CD8-positive, alpha-beta memory T cell (primary cell): ENCODE measurements around the gene STAG1. TPM values are rescaled to one million over a fixed set of nuclear protein-coding genes. Genes with fewer than 3 reads are reported as not detected.

ENCODE experiments used
- CTCF ChIA-PET: fragments of 350-600 bp; sonication (Branson Sonifier 250); formaldehyde crosslinking; loops from one replicate; lab custom pipeline; 2021; ENCODE audit warnings: antibody characterized with exemption; lab: Charles Lee
- POLR2A ChIA-PET: fragments of 350-600 bp; sonication (Branson Sonifier 250); formaldehyde crosslinking; loops from one replicate; lab custom pipeline; 2021; ENCODE audit warnings: antibody characterized with exemption; lab: Charles Lee
- DNase-seq, 5 donors: peaks; one replicate each; pipeline versions ENCODE4 v3.0.0 to v3.0.0-alpha.2; 2020 to 2022; ENCODE audit warnings: mixed read lengths in 1 of 5
- H3K27ac ChIP-seq: one replicate; pipeline ENCODE4 v1.7.0; 2013; ENCODE audit warnings: low read depth, mild to moderate bottlenecking, low read length, moderate library complexity
- H3K27me3 ChIP-seq: 2 replicates; pipeline ENCODE4 v1.7.0; 2013; ENCODE audit warnings: low read length, mild to moderate bottlenecking; ENCODE audit not compliant: insufficient read depth, poor library complexity, severe bottlenecking
- H3K36me3 ChIP-seq: 2 replicates; pipeline ENCODE4 v1.7.0; 2013; ENCODE audit warnings: mild to moderate bottlenecking, low read length, moderate library complexity; ENCODE audit not compliant: insufficient read depth
- H3K4me1 ChIP-seq: 2 replicates; pipeline ENCODE4 v1.7.0; 2013; ENCODE audit warnings: mild to moderate bottlenecking, low read length, moderate library complexity; ENCODE audit not compliant: insufficient read depth
- H3K4me3 ChIP-seq: 2 replicates; pipeline ENCODE4 v1.7.0; 2013; ENCODE audit warnings: mild to moderate bottlenecking, low read length
- H3K9me3 ChIP-seq: 2 replicates; pipeline ENCODE4 v1.7.0; 2013; ENCODE audit warnings: mild to moderate bottlenecking, low read length
- H3K27ac Mint-ChIP-seq, 8 donors: one replicate each; pipeline ENCODE4 v1.8.0; 2020 to 2021; ENCODE audit warnings: mixed read lengths in 8 of 8, mild to moderate bottlenecking in 6 of 8, inconsistent platforms in 3 of 8, moderate library complexity in 3 of 8
- H3K27me3 Mint-ChIP-seq, 2 donors: one replicate each; pipeline ENCODE4 v1.8.0; 2020 to 2021; ENCODE audit warnings: mixed read lengths in 2 of 2, mild to moderate bottlenecking in 1 of 2, moderate library complexity in 1 of 2
- H3K36me3 Mint-ChIP-seq, 3 donors: one replicate each; pipeline ENCODE4 v1.8.0; 2020 to 2021; ENCODE audit warnings: mixed read lengths in 3 of 3, inconsistent platforms in 1 of 3, mild to moderate bottlenecking in 1 of 3
- H3K4me1 Mint-ChIP-seq, 3 donors: one replicate each; pipeline ENCODE4 v1.8.0; 2020 to 2021; ENCODE audit warnings: mixed read lengths in 3 of 3, inconsistent platforms in 1 of 3, mild to moderate bottlenecking in 1 of 3
- H3K4me3 Mint-ChIP-seq, 7 donors: one replicate each; pipeline ENCODE4 v1.8.0; 2020 to 2021; ENCODE audit warnings: mixed read lengths in 7 of 7, mild to moderate bottlenecking in 6 of 7, moderate library complexity in 4 of 7, inconsistent platforms in 2 of 7
- H3K9me3 Mint-ChIP-seq, 5 donors: one replicate each; pipeline ENCODE4 v1.8.0; 2020 to 2022; ENCODE audit warnings: mixed read lengths in 5 of 5, mild to moderate bottlenecking in 3 of 5, moderate library complexity in 2 of 5, inconsistent platforms in 1 of 5
- polyA plus RNA-seq: library from polyadenylated mRNA; unstranded; fragments of 300-500 nt; fragmentation: Illumina TruSeq; gene quantifications from one replicate; pipeline ENCODE4 v1.2.3, GENCODE V29; 2021
- total RNA-seq, 2 experiments: library from RNA; stranded (reverse); gene quantifications; one replicate each; pipeline ENCODE4 v1.2.3, GENCODE V29; 2021

The STAG1 gene
- total and polyA plus RNA-seq, 3 experiments from 2014 or later = 19.0 to 61.4 (median 58.5) TPM

DNA sequence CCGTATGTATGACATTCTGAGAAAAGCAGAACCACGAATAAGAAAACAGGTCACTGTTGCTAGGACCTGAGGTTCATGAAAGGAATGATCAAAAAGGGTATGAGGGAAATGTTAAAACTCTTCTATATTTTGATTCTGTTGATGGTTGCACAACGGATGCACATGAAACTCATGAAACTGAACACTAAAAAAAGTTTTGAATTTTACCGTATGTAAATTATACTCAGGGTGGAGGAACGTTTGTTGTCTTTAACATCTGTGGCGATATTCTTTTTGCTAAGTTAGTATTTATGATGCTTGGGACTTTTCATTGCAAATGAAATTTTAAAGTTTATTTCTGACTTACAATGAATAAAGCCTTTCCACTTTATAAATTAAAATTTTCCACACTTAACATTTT is 55.4 kb downstream of the STAG1 start:
- no peaks in the 10 kb centered on the region for H3K36me3 ChIP-seq
- peaks cover 24% of the 10 kb centered on the region for H3K9me3 ChIP-seq
- H3K27ac ChIP-seq = no peak overlapping the region
- Mint-ChIP-seq H3K27ac (no peak overlapping the region), H3K36me3 (peaks cover 16 to 67% (median 52%) of the 10 kb centered on the region in 3 donors), H3K4me3 (no peak overlapping the region), H3K4me1 (peaks cover 59 to 84% (median 81%) of the 10 kb centered on the region in 3 donors), H3K27me3 (no peaks in the 10 kb centered on the region), H3K9me3 (peaks cover 21 to 54% (median 47%) of the 10 kb centered on the region in 5 donors)
- peaks cover 26% of the 10 kb centered on the region for H3K4me1 ChIP-seq
- ChIA-PET CTCF (interaction anchor here (3.6 kb wide), 1 partner anchor 55 kb away, joined by 16 read pairs; the partner anchor contains the start of gene STAG1), POLR2A (no interaction called here)
- H3K4me3 ChIP-seq = no peak overlapping the region
- no peaks in the 10 kb centered on the region for H3K27me3 ChIP-seq
- DNase-seq = no peak

DNA sequence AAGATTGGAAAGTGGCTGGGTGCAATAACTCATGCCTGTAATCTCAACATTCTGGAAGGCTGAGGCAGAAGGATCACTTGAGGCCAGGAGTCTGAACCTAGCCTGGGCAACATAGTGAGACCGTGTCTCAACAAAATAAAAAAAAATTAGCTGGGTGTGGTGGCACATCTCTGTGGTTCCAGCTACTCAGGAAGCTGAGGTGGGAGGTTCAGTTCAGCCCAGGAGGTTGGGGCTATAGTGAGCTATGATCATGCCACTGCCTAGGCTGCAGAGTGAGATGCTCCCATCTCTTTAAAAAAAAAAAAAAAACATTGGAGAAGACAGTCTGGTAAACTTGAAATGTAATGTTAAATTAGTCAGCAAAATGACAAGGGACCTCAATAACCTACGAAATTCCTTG is 57.9 kb downstream of the STAG1 start:
- ChIA-PET CTCF (interaction anchor here (0.8 to 3.6 kb wide), 3 partner anchors 9 to 58 kb away, joined by 3 to 16 read pairs (median 3); partner anchors contain the start of gene STAG1), POLR2A (interaction anchor here (0.9 to 1.7 kb wide), 3 partner anchors 11 to 58 kb away, joined by 3 to 11 read pairs (median 4); partner anchors contain the start of gene STAG1)
- peak in 2 of 5 donors; percentile 2 to 33 for DNase-seq
- Mint-ChIP-seq H3K36me3 (peaks cover 14 to 72% (median 55%) of the 10 kb centered on the region in 3 donors), H3K27ac (peak overlapping the region; percentile 42 to 90 (median 74)), H3K9me3 (peaks cover 18 to 59% (median 50%) of the 10 kb centered on the region in 5 donors), H3K4me3 (peak overlapping the region in 6 of 7 donors; percentile 56 to 87 (median 66)), H3K4me1 (peaks cover 61 to 88% (median 87%) of the 10 kb centered on the region in 3 donors), H3K27me3 (no peaks in the 10 kb centered on the region)
- Histone ChIP-seq H3K27me3 (no peaks in the 10 kb centered on the region), H3K36me3 (no peaks in the 10 kb centered on the region), H3K27ac (no peak overlapping the region), H3K4me3 (no peak overlapping the region), H3K9me3 (peaks cover 24% of the 10 kb centered on the region), H3K4me1 (peaks cover 38% of the 10 kb centered on the region)

DNA sequence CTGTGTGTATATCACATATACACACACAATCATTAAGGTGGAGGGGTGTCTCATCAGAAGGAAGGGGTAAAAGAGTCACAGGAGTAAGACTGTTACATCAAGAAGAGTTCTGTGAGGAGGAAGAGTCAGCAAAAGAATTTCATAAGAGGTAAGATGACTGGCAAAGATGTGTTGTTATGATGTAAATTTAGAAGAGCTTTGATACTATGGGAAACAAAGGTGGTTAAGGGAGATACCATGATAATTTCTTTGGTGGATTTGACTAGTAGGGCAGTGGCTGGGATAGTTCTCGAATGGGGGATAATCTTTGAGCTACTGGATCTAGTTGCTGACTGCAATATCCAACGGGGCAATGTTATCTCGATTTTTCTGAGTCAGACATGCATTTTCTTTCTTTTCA is 61.6 kb downstream of the STAG1 start:
- POLR2A ChIA-PET = interaction anchor here (0.7 kb wide), 1 partner anchor 14 kb away, joined by 5 read pairs; no protein-coding TSS in a partner anchor
- no peaks in the 10 kb centered on the region for H3K27me3 ChIP-seq
- H3K36me3 Mint-ChIP-seq = peaks cover 12 to 51% (median 35%) of the 10 kb centered on the region in 3 donors
- no peak for DNase-seq
- peak overlapping the region in 6 of 8 donors; percentile 1 to 59 (median 35) for H3K27ac Mint-ChIP-seq
- peaks cover 61 to 87% (median 84%) of the 10 kb centered on the region in 3 donors for H3K4me1 Mint-ChIP-seq
- H3K9me3 ChIP-seq = peaks cover 11% of the 10 kb centered on the region
- no peak overlapping the region for H3K27ac ChIP-seq
- peaks cover 3% of the 10 kb centered on the region for H3K36me3 ChIP-seq
- H3K27me3 Mint-ChIP-seq = no peaks in the 10 kb centered on the region
- H3K9me3 Mint-ChIP-seq = peaks cover 8 to 37% (median 35%) of the 10 kb centered on the region in 5 donors
- H3K4me3 ChIP-seq = no peak overlapping the region
- H3K4me3 Mint-ChIP-seq = peak overlapping the region in 1 of 7 donors; percentile 4
- H3K4me1 ChIP-seq = peaks cover 46% of the 10 kb centered on the region
- CTCF ChIA-PET = interaction anchor here (1.3 to 1.7 kb wide), 2 partner anchors 62 to 298 kb away, joined by 4 to 5 read pairs; partner anchors contain the start of gene STAG1

DNA sequence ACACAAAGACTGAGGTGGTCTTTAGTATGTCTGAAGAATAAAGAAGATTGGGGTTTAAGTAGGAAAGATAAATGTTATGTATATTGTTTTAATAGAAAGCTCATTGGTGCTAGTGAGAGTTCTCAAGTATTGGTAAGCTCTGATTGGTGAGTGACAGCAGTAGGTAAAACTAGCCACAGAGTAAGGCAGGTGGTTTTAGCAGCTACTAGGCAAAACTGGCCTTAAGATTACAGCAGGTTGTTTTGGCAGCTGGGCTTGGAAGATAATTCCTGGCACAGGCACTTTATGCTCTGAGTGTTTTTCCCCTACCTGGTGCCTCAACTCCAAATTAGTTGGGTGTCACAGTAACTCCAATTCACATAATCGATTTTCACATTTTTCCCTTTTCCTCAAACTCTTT is 66.3 kb downstream of the STAG1 start:
- Mint-ChIP-seq H3K27ac (peak overlapping the region in 2 of 8 donors; percentile 3 to 61), H3K4me1 (peaks cover 48 to 82% (median 68%) of the 10 kb centered on the region in 3 donors), H3K27me3 (no peaks in the 10 kb centered on the region), H3K4me3 (no peak overlapping the region), H3K36me3 (peaks cover 13 to 28% (median 18%) of the 10 kb centered on the region in 3 donors), H3K9me3 (peaks cover 0 to 6% (median 2%) of the 10 kb centered on the region in 5 donors)
- H3K4me3 ChIP-seq = no peak overlapping the region
- H3K27me3 ChIP-seq = no peaks in the 10 kb centered on the region
- no peaks in the 10 kb centered on the region for H3K9me3 ChIP-seq
- peaks cover 22% of the 10 kb centered on the region for H3K4me1 ChIP-seq
- H3K36me3 ChIP-seq = peaks cover 3% of the 10 kb centered on the region
- H3K27ac ChIP-seq = no peak overlapping the region
- ChIA-PET POLR2A (interaction anchor here (0.5 kb wide), 1 partner anchor 61 kb away, joined by 5 read pairs; no protein-coding TSS in a partner anchor), CTCF (interaction anchor here (0.9 to 1.1 kb wide), 2 partner anchors 8 to 66 kb away, joined by 3 to 7 read pairs; partner anchors contain the start of gene STAG1)
- no peak for DNase-seq

DNA sequence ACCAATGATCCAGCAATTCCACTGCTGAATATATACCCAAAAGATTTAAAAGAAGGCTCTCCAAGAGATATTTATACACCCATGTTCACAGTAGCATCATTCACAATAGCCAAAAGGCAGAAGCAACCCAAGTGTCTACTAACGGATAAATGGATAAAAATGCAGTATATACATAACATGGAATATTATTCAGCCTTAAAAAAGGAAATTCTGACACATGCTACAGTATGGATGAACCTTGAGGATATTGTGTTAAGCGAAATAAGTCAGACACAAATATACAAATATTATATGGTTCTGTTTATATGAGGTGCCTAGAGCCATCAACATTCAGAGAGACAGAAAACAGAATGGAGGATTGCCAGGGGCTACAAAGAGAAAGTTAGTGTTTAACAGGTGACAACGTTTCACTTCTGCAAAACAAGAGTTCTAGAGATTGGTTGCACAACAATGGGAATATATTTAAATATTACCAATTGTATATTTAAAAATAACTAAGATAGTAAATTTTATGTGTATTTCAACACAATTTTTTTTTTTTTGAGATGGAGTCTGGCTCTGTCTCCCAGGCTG is 69.4 kb downstream of the STAG1 start:
- no peaks in the 10 kb centered on the region for H3K9me3 ChIP-seq
- H3K36me3 ChIP-seq = no peaks in the 10 kb centered on the region
- ChIA-PET CTCF (no interaction called here), POLR2A (interaction anchor here (1.1 kb wide), 1 partner anchor 12 kb away, joined by 3 read pairs; no protein-coding TSS in a partner anchor)
- H3K27ac Mint-ChIP-seq = peak overlapping the region in 1 of 8 donors; percentile 57
- H3K36me3 Mint-ChIP-seq = peaks cover 12 to 24% (median 13%) of the 10 kb centered on the region in 3 donors
- no peak overlapping the region for H3K4me3 ChIP-seq
- H3K27me3 Mint-ChIP-seq = no peaks in the 10 kb centered on the region
- no peaks in the 10 kb centered on the region for H3K27me3 ChIP-seq
- peaks cover 0 to 6% (median 2%) of the 10 kb centered on the region in 5 donors for H3K9me3 Mint-ChIP-seq
- H3K4me3 Mint-ChIP-seq = no peak overlapping the region
- no peak for DNase-seq
- H3K4me1 ChIP-seq = peaks cover 5% of the 10 kb centered on the region
- H3K4me1 Mint-ChIP-seq = peaks cover 33 to 63% (median 39%) of the 10 kb centered on the region in 3 donors
- H3K27ac ChIP-seq = no peak overlapping the region

DNA sequence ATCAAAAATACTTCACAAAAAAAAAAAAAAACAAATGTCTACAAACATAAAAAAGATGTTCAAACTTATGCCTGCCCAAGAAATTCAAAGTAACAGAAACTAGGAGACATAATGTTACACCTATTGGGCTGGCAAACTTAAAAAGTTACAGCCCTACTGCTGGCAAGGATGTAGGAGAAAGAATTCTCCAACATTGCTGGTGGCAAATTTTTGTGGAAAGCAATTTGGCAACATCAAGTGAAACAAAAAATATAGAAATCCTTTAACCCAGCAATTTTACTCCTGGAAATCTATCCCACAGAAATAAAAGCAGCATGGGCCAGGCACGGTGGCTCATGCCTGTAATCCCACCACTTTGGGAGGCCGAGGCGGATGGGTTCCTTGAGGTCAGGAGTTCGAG is 73.2 kb downstream of the STAG1 start:
- peak overlapping the region in 1 of 8 donors; percentile 8 for H3K27ac Mint-ChIP-seq
- CTCF ChIA-PET = no interaction called here
- Histone ChIP-seq H3K27ac (no peak overlapping the region), H3K27me3 (no peaks in the 10 kb centered on the region), H3K4me1 (peaks cover 17% of the 10 kb centered on the region), H3K9me3 (no peaks in the 10 kb centered on the region), H3K4me3 (no peak overlapping the region), H3K36me3 (no peaks in the 10 kb centered on the region)
- POLR2A ChIA-PET = no interaction called here
- no peak for DNase-seq
- peaks cover 0 to 6% (median 0%) of the 10 kb centered on the region in 5 donors for H3K9me3 Mint-ChIP-seq
- peaks cover 43 to 66% (median 46%) of the 10 kb centered on the region in 3 donors for H3K4me1 Mint-ChIP-seq
- no peaks in the 10 kb centered on the region for H3K27me3 Mint-ChIP-seq
- peaks cover 2 to 4% (median 2%) of the 10 kb centered on the region in 3 donors for H3K36me3 Mint-ChIP-seq
- H3K4me3 Mint-ChIP-seq = no peak overlapping the region

DNA sequence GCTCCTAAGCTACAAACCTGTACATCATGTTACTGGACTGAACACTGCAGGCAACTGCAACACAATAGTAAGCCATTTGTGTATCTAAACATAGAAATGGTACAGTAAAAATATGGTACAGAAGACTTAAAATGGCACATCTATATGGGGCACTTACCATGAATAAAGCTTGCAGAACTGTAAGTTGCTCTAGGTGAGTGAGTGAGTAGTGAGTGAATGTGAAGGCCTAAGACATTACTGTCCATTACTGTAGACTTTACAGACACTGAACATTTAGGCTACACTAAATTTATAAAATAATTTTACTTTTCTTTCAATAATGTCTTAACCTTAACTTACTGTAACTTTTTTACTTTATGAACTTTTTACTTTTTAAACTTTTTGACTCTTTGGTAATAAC is 76.2 kb downstream of the STAG1 start:
- no peaks in the 10 kb centered on the region for H3K27me3 ChIP-seq
- ChIA-PET POLR2A (no interaction called here), CTCF (interaction anchor here (1.2 kb wide), 1 partner anchor 76 kb away, joined by 5 read pairs; the partner anchor contains the start of gene STAG1)
- Mint-ChIP-seq H3K36me3 (peaks cover 0 to 7% (median 3%) of the 10 kb centered on the region in 3 donors), H3K27me3 (no peaks in the 10 kb centered on the region), H3K4me3 (no peak overlapping the region), H3K9me3 (no peaks in the 10 kb centered on the region), H3K27ac (no peak overlapping the region), H3K4me1 (peaks cover 60 to 72% (median 64%) of the 10 kb centered on the region in 3 donors)
- H3K27ac ChIP-seq = no peak overlapping the region
- no peak overlapping the region for H3K4me3 ChIP-seq
- H3K4me1 ChIP-seq = peaks cover 28% of the 10 kb centered on the region
- DNase-seq = no peak
- H3K36me3 ChIP-seq = no peaks in the 10 kb centered on the region
- H3K9me3 ChIP-seq = no peaks in the 10 kb centered on the region
